ENCODE results near the gene C7orf57. TPM values are rescaled to one million over a fixed set of nuclear protein-coding genes. Genes with fewer than 3 reads are reported as not detected.
A peak's percentile ranks its signal among the peaks of the same experiment; 100 is the strongest.
"Not testable (repeated sequence)": the region's sequence is repeated elsewhere in the genome, so short reads cannot be mapped to it uniquely, and the experiment has no call there.

The C7orf57 gene
- total RNA-seq = under 1 TPM; 0.33 to 0.46 TPM

DNA sequence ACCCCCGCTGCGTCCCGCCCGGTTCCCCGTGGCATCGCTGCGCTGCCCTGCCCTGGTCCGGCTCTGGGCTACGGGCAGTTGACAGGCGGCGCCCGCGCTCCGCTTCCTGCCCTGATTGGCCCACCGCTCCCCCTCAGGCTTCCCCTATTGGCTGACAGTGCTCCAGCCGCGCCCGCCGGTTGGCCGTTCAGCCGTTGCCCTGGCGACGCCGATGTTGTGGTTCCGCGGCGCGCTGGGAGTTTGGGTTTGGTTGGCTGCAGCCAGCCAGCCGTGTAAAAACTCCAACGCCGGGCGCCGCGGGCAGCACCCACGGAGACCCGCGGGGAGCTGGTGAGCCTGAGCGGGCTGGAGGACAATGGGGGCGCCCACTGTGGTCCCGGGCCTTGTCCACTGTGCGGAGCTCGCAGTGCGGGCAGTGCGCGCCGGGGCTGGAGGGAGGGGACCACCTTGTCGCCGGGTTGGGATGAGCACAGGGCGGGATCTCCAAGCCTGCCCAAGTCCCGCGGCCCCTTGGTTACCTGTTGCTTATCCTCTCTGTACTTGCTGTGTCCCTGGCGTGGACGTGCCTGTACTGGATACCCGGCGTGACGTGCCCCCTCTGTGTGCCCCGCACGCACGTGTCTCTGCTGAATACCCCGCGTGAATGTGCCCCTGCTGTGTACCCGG lies at the start of gene C7orf57:
TSS of gene C7orf57 (plus strand) at position 243 of the 666 bp plus-strand sequence. CDS start 766 bp downstream, outside the sequence.
- ATAC-seq = peak; percentile 100
- DNase-seq = peak; percentile 92
- ChIA-PET CTCF (no interaction called here), POLR2A (no interaction called here)
- H3K4me3 Mint-ChIP-seq = peak within 1 kb of the TSS; percentile 71
- H3K27me3 Mint-ChIP-seq = peaks cover 36% of the 10 kb centered on the region
- H3K4me1 Mint-ChIP-seq = peaks cover 5% of the 10 kb centered on the region
- intact Hi-C loops (cut with DNase I, micrococcal nuclease) = loop anchor here (1.0 to 5.0 kb wide), 7 partner anchors 41 to 75 kb away; partner anchors contain the start of genes HUS1 (in 1 of the 2) and UPP1 (in 1 of the 2)
- no peaks in the 10 kb centered on the region for H3K9me3 Mint-ChIP-seq (ENCODE audit: low read depth)
- H3K27ac Mint-ChIP-seq = no peak within 1 kb of the TSS
- no peaks in the 10 kb centered on the region for H3K36me3 Mint-ChIP-seq (ENCODE audit: low read depth)

DNA sequence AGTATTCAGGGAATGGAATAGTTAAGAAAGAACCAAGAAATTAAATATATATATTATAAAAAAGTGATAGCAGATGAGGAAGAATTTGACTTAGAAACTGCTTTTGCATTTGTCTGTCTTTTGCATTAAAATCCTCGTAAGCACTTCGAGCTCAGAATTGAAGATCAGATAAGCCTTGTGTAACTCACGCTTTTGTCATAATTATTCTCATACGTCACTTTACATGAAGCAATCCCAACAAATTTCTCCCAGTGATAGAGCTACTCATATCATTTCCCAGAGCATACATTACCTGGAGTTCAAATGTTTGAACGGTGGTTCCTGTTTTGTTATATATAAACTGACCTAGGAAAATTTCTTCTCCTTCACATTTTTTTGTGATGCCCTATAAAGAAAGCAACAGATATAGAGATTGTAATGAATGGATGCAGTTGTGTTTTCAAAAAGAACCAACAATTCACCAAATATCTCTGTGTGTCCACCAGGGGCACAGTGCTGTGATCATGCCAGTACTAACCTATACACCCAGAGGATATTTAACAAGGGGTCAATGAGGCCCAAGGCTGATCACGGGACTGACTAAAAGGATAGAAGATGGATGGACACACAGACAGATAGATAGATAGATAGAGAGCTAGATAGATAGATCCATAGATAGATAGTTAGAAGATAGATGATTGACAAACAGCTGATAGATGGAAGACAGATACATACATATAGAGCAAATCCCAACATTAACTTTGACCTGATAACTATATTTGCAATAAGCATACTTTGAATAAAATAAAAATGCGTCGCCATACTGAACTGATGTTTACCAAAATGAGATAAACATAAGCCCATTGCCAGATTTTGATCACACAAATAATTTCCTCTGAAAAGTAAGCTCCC lies 46.6 kb upstream of the C7orf57 start:
- intact Hi-C loops (cut with DNase I, micrococcal nuclease) = no loop called here
- Mint-ChIP-seq H3K9me3 (ENCODE audit: low read depth) (peaks cover 2% of the 10 kb centered on the region), H3K4me1 (peaks cover 21% of the 10 kb centered on the region), H3K27me3 (no peaks in the 10 kb centered on the region), H3K27ac (no peak overlapping the region), H3K36me3 (ENCODE audit: low read depth) (no peaks in the 10 kb centered on the region), H3K4me3 (no peak overlapping the region)
- POLR2A ChIA-PET = no interaction called here
- DNase-seq (no peak), ATAC-seq (no peak)
- CTCF ChIA-PET = interaction anchor here (0.7 to 2.7 kb wide), 14 partner anchors 11 to 121 kb away, joined by 3 to 26 read pairs (median 3); no protein-coding TSS in a partner anchor

GRCh38 chr7:47989607-47990400 lies 45.5 kb upstream of the C7orf57 start:
- H3K4me3 Mint-ChIP-seq; H3K27me3 Mint-ChIP-seq; POLR2A ChIA-PET; H3K9me3 Mint-ChIP-seq (ENCODE audit: low read depth); DNase-seq; H3K36me3 Mint-ChIP-seq (ENCODE audit: low read depth); H3K27ac Mint-ChIP-seq; ATAC-seq: not testable (repeated sequence)
- CTCF ChIA-PET = interaction anchor here (0.7 to 3.5 kb wide), 5 partner anchors 12 to 120 kb away, joined by 3 to 33 read pairs (median 12); no protein-coding TSS in a partner anchor
- peaks cover 21% of the 10 kb centered on the region for H3K4me1 Mint-ChIP-seq
- intact Hi-C loops (cut with DNase I, micrococcal nuclease) = loop anchor here in 1 of 2 experiments (2.0 to 10.0 kb wide), 3 partner anchors 47 to 265 kb away; partner anchors contain the start of genes C7orf57 and UPP1

- H3K9me3 Mint-ChIP-seq (ENCODE audit: low read depth) = peaks cover 2% of the 10 kb centered on the region
- CTCF ChIA-PET = interaction anchor here (2.4 to 3.5 kb wide), 2 partner anchors 111 to 119 kb away, joined by 18 to 33 read pairs; no protein-coding TSS in a partner anchor
- H3K4me3 Mint-ChIP-seq = no peak overlapping the region
- intact Hi-C loops (cut with DNase I, micrococcal nuclease) = loop anchor here in 1 of 2 experiments (2.0 to 10.0 kb wide), 3 partner anchors 47 to 264 kb away; partner anchors contain the start of genes C7orf57 and UPP1
- DNase-seq (no peak), ATAC-seq (no peak)
- H3K36me3 Mint-ChIP-seq (ENCODE audit: low read depth) = no peaks in the 10 kb centered on the region
- no peak overlapping the region for H3K27ac Mint-ChIP-seq
- no peaks in the 10 kb centered on the region for H3K27me3 Mint-ChIP-seq
- POLR2A ChIA-PET = no interaction called here
- peaks cover 21% of the 10 kb centered on the region for H3K4me1 Mint-ChIP-seq
Measured at GRCh38 chr7:47990592-47990991, 44.8 kb upstream of the C7orf57 start.

DNA sequence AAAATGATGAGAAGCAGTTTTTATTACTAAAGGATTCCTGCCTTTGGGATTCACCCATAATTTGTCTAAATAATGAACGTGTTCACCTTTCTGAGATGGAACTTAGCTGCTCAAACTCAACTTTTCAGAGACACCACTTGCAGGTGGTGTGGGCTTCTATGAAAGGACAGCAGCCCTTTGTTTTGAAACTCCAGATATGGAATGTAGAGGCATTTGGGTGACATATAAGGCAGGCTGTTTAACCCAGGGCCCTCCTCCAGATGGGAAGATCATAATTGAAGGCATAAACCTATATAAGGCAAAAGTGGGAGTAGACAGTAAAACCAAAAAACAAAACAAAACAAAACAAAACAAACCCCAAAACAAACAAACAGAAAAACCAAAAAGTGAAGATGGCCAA lies 44.1 kb upstream of the C7orf57 start:
- H3K27me3 Mint-ChIP-seq = no peaks in the 10 kb centered on the region
- intact Hi-C loops (cut with DNase I, micrococcal nuclease) = loop anchor here (1.0 to 10.0 kb wide), 6 partner anchors 12 to 264 kb away; partner anchors contain the start of genes HUS1 (in 2 of the 2), UPP1 (in 2 of the 2) and C7orf57 (in 1 of the 2)
- ATAC-seq (no peak), DNase-seq (no peak)
- H3K4me3 Mint-ChIP-seq = peak overlapping the region; percentile 77
- ChIA-PET CTCF (interaction anchor here (0.7 to 3.5 kb wide), 7 partner anchors 9 to 118 kb away, joined by 4 to 33 read pairs (median 5); no protein-coding TSS in a partner anchor), POLR2A (no interaction called here)
- peaks cover 21% of the 10 kb centered on the region for H3K4me1 Mint-ChIP-seq
- peaks cover 2% of the 10 kb centered on the region for H3K9me3 Mint-ChIP-seq (ENCODE audit: low read depth)
- peak overlapping the region; percentile 91 for H3K27ac Mint-ChIP-seq
- no peaks in the 10 kb centered on the region for H3K36me3 Mint-ChIP-seq (ENCODE audit: low read depth)

- H3K27me3 Mint-ChIP-seq = no peaks in the 10 kb centered on the region
- no peaks in the 10 kb centered on the region for H3K36me3 Mint-ChIP-seq (ENCODE audit: low read depth)
- peak overlapping the region; percentile 91 for H3K27ac Mint-ChIP-seq
- ChIA-PET POLR2A (no interaction called here), CTCF (interaction anchor here (0.6 to 3.5 kb wide), 9 partner anchors 9 to 118 kb away, joined by 3 to 33 read pairs (median 4); no protein-coding TSS in a partner anchor)
- H3K4me3 Mint-ChIP-seq = peak overlapping the region; percentile 77
- intact Hi-C loops (cut with DNase I, micrococcal nuclease) = loop anchor here (1.0 to 10.0 kb wide), 6 partner anchors 13 to 263 kb away; partner anchors contain the start of genes HUS1 (in 2 of the 2), UPP1 (in 2 of the 2) and C7orf57 (in 1 of the 2)
- H3K4me1 Mint-ChIP-seq = peaks cover 21% of the 10 kb centered on the region
- peaks cover 2% of the 10 kb centered on the region for H3K9me3 Mint-ChIP-seq (ENCODE audit: low read depth)
- ATAC-seq (peak; percentile 97), DNase-seq (peak; percentile 93)
Measured at GRCh38 chr7:47991741-47992311, 43.5 kb upstream of the C7orf57 start.

- intact Hi-C loops (cut with DNase I, micrococcal nuclease) = loop anchor here in 1 of 2 experiments (1.0 to 10.0 kb wide), 3 partner anchors 45 to 262 kb away; partner anchors contain the start of gene C7orf57
Measured at GRCh38 chr7:47992446-47992845, 42.9 kb upstream of the C7orf57 start.

DNA sequence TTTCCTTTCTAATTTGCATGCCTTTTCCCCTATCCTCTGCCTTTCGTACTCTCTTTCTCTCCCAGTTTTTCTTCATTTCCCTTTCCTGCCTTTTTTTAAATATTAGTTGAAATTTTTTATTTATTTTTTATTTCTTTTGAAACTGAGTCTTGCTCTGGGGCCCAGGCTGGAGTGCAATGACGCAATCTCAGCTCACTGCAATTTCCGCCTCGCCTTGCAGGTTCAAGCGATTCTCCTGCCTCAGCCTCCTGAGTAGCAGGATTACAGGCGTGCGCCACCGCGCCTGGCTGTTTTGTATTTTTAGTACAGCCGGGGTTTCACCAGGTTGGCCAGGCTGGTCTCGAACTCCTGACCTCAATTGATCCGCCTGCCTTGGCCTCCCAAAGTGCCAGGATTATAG lies 35.9 kb upstream of the C7orf57 start:
- ATAC-seq (no peak), DNase-seq (no peak)
- ChIA-PET CTCF (interaction anchor here (1.2 to 2.0 kb wide), 3 partner anchors 42 to 127 kb away, joined by 3 to 7 read pairs (median 4); no protein-coding TSS in a partner anchor), POLR2A (no interaction called here)
- intact Hi-C loops (cut with DNase I, micrococcal nuclease) = loop anchor here in 1 of 2 experiments (10.0 kb wide), 1 partner anchor 255 kb away; no protein-coding TSS in a partner anchor
- Mint-ChIP-seq H3K27me3 (no peaks in the 10 kb centered on the region), H3K36me3 (ENCODE audit: low read depth) (no peaks in the 10 kb centered on the region), H3K27ac (no peak overlapping the region), H3K9me3 (ENCODE audit: low read depth) (no peaks in the 10 kb centered on the region), H3K4me1 (no peaks in the 10 kb centered on the region), H3K4me3 (no peak overlapping the region)

More at GRCh38 chr7:47992446-47992845, 42.9 kb upstream of the C7orf57 start:
- ChIA-PET CTCF (interaction anchor here (0.6 to 3.5 kb wide), 9 partner anchors 10 to 236 kb away, joined by 3 to 33 read pairs (median 4); no protein-coding TSS in a partner anchor), POLR2A (no interaction called here)
- Mint-ChIP-seq H3K9me3 (ENCODE audit: low read depth) (peaks cover 2% of the 10 kb centered on the region), H3K27ac (peak overlapping the region; percentile 91), H3K4me3 (peak overlapping the region; percentile 77), H3K27me3 (no peaks in the 10 kb centered on the region), H3K4me1 (peaks cover 21% of the 10 kb centered on the region), H3K36me3 (ENCODE audit: low read depth) (no peaks in the 10 kb centered on the region)
- ATAC-seq = no peak
- no peak for DNase-seq

GRCh38 chr7:48000164-48000563 lies 35.2 kb upstream of the C7orf57 start:
- intact Hi-C loops (cut with DNase I, micrococcal nuclease); H3K9me3 Mint-ChIP-seq (ENCODE audit: low read depth); H3K4me1 Mint-ChIP-seq; H3K4me3 Mint-ChIP-seq; H3K27me3 Mint-ChIP-seq; ATAC-seq; POLR2A ChIA-PET; H3K27ac Mint-ChIP-seq; DNase-seq; H3K36me3 Mint-ChIP-seq (ENCODE audit: low read depth): not testable (repeated sequence)
- CTCF ChIA-PET = interaction anchor here (0.7 to 1.6 kb wide), 3 partner anchors 25 to 110 kb away, joined by 3 to 7 read pairs (median 4); no protein-coding TSS in a partner anchor

- ChIA-PET POLR2A (no interaction called here), CTCF (no interaction called here)
- intact Hi-C loops (cut with DNase I, micrococcal nuclease) = no loop called here
- DNase-seq (no peak), ATAC-seq (no peak)
- Mint-ChIP-seq H3K27ac (no peak overlapping the region), H3K4me1 (no peaks in the 10 kb centered on the region), H3K4me3 (no peak overlapping the region), H3K27me3 (no peaks in the 10 kb centered on the region), H3K9me3 (ENCODE audit: low read depth) (no peaks in the 10 kb centered on the region), H3K36me3 (ENCODE audit: low read depth) (no peaks in the 10 kb centered on the region)
Measured at GRCh38 chr7:48004032-48004431, 31.3 kb upstream of the C7orf57 start.

Measured in activated CD4-positive, alpha-beta T cell treated with anti-CD3 and anti-CD28 coated beads for 36 hours (primary cell).